Pulmonary artery endothelial cell (primary cell): ENCODE data around the gene QDPR. TPM values are rescaled to one million over a fixed set of nuclear protein-coding genes. Genes with fewer than 3 reads are reported as not detected.
"Not testable (repeated sequence)": the region's sequence is repeated elsewhere in the genome, so short reads cannot be mapped to it uniquely, and the experiment has no call there.

Source experiments
- DNase-seq: peaks from one replicate; pipeline ENCODE4 v3.0.0-alpha.2; 2011; ENCODE audit warnings: low read depth, low spot score
- total RNA-seq: library from RNA; depleted of rRNA; stranded (reverse); fragments of >200 nt; gene quantifications from 2 replicates; pipeline ENCODE4 v1.2.3, GENCODE V29; 2014

Gene QDPR
- total RNA-seq, result 19.4 and 28.9 TPM in 2 replicates

- no peak for DNase-seq
Measured at GRCh38 chr4:17511950-17512795, at the start of gene QDPR. Gene QDPR, minus strand, starts transcription at chr4:17512090. Its CDS starts 36 bp downstream, at chr4:17512054.

GRCh38 chr4:17561195-17561909 is 49.5 kb upstream of the QDPR start:
- DNase-seq, result no peak

- no peak for DNase-seq
Measured at GRCh38 chr4:17560065-17560673, 48.3 kb upstream of the QDPR start.

- no peak for DNase-seq
Measured at GRCh38 chr4:17559709-17560048, 47.8 kb upstream of the QDPR start.

GRCh38 chr4:17558941-17559708 is 47.2 kb upstream of the QDPR start:
- no peak for DNase-seq

- DNase-seq, result no peak
Measured at GRCh38 chr4:17557880-17558279, 46.0 kb upstream of the QDPR start.

GRCh38 chr4:17556498-17556897 is 44.6 kb upstream of the QDPR start:
- DNase-seq, result no peak

- no peak for DNase-seq
Measured at GRCh38 chr4:17554568-17554967, 42.7 kb upstream of the QDPR start.

- no peak for DNase-seq
Measured at GRCh38 chr4:17552427-17552826, 40.5 kb upstream of the QDPR start.

- no peak for DNase-seq
Measured at GRCh38 chr4:17550549-17550948, 38.7 kb upstream of the QDPR start.

GRCh38 chr4:17546678-17547077 is 34.8 kb upstream of the QDPR start:
- DNase-seq, result no peak

GRCh38 chr4:17546222-17546621 is 34.3 kb upstream of the QDPR start:
- no peak for DNase-seq

- DNase-seq, result no peak
Measured at GRCh38 chr4:17545374-17546140, 33.7 kb upstream of the QDPR start.

- DNase-seq, result no peak
Measured at GRCh38 chr4:17544831-17545234, 32.9 kb upstream of the QDPR start.

GRCh38 chr4:17544205-17544604 is 32.3 kb upstream of the QDPR start:
- DNase-seq, result no peak

GRCh38 chr4:17537060-17537459 is 25.2 kb upstream of the QDPR start:
- not testable (repeated sequence) for DNase-seq

- DNase-seq, result no peak
Measured at GRCh38 chr4:17535906-17536305, 24.0 kb upstream of the QDPR start.

- no peak for DNase-seq
Measured at GRCh38 chr4:17535242-17535641, 23.4 kb upstream of the QDPR start.

- no peak for DNase-seq
Measured at GRCh38 chr4:17534705-17535104, 22.8 kb upstream of the QDPR start.

GRCh38 chr4:17531538-17532285 is 19.8 kb upstream of the QDPR start:
- DNase-seq, result no peak
